GM18505 (cell line): ENCODE measurements around the gene NOTCH4.
"Not testable (repeated sequence)": the region's sequence is repeated elsewhere in the genome, so short reads cannot be mapped to it uniquely, and the experiment has no call there.

Experiments used
- ATAC-seq: cut with Tn5 transposase; IDR thresholded peaks from one replicate; pipeline ENCODE4 v1.9.1; 2021; ENCODE audit not compliant: unreplicated experiment
- POLR2A ChIP-seq: IDR thresholded peaks from 4 replicates; pipeline ENCODE4 v1.6.1; 2011; ENCODE audit warnings: borderline replicate concordance; ENCODE audit not compliant: insufficient read depth, insufficient read length; ENCODE audit errors: extremely low read depth

The NOTCH4 gene

GRCh38 chr6:32239462-32239861, 15.6 kb upstream of the NOTCH4 start:
- TF ChIP-seq POLR2A, result no peak
- no peak for ATAC-seq

- no peak for ATAC-seq
- no peak for TF ChIP-seq POLR2A
Measured at GRCh38 chr6:32234934-32235333, 11.1 kb upstream of the NOTCH4 start.

GRCh38 chr6:32226434-32226833, 2.6 kb upstream of the NOTCH4 start:
- ATAC-seq, result no peak
- TF ChIP-seq POLR2A, result no peak

GRCh38 chr6:32224696-32225095, 829 bp upstream of the NOTCH4 start:
- TF ChIP-seq POLR2A, result no peak
- no peak for ATAC-seq

- no peak for ATAC-seq
- TF ChIP-seq POLR2A, result no peak
Measured at GRCh38 chr6:32222333-32223230, 1.3 kb downstream of the NOTCH4 start.

GRCh38 chr6:32220021-32220420, 3.8 kb downstream of the NOTCH4 start:
- ATAC-seq, result no peak
- no peak for TF ChIP-seq POLR2A

- TF ChIP-seq POLR2A, result no peak
- ATAC-seq, result no peak
Measured at GRCh38 chr6:32218167-32218566, 5.7 kb downstream of the NOTCH4 start.

GRCh38 chr6:32216998-32217397, 6.9 kb downstream of the NOTCH4 start:
- no peak for TF ChIP-seq POLR2A
- no peak for ATAC-seq

GRCh38 chr6:32216285-32216684, 7.6 kb downstream of the NOTCH4 start:
- no peak for ATAC-seq
- no peak for TF ChIP-seq POLR2A

GRCh38 chr6:32215617-32216016, 8.2 kb downstream of the NOTCH4 start:
- no peak for ATAC-seq
- TF ChIP-seq POLR2A, result no peak

GRCh38 chr6:32214126-32214525, 9.7 kb downstream of the NOTCH4 start:
- no peak for ATAC-seq
- no peak for TF ChIP-seq POLR2A

GRCh38 chr6:32213649-32214048, 10.2 kb downstream of the NOTCH4 start:
- ATAC-seq, result no peak
- no peak for TF ChIP-seq POLR2A

- no peak for TF ChIP-seq POLR2A
- no peak for ATAC-seq
Measured at GRCh38 chr6:32212076-32212760, 11.6 kb downstream of the NOTCH4 start.

- ATAC-seq, result not testable (repeated sequence)
Measured at GRCh38 chr6:32211432-32211831, 12.4 kb downstream of the NOTCH4 start.
